H1 (cell line): Measurements from ENCODE around the gene SAPCD1. TPM values are rescaled to one million over a fixed set of nuclear protein-coding genes. Genes with fewer than 3 reads are reported as not detected.

Experiments
- ATF2 ChIP-seq: IDR thresholded peaks from 2 replicates; pipeline ENCODE4 v1.6.1; 2012; ENCODE audit warnings: low read length, inconsistent platforms
- CTCF ChIP-seq, 3 experiments: IDR thresholded peaks; 1 replicate in 2 of 3; 2 replicates in 1 of 3; pipeline versions ENCODE4 v1.5.1 to v1.6.1; 2011; ENCODE audit warnings: low read length in 3 of 3, mild to moderate bottlenecking in 3 of 3, inconsistent platforms in 2 of 3, low read depth in 1 of 3, moderate library complexity in 1 of 3; ENCODE audit not compliant: insufficient read depth in 1 of 3; ENCODE audit errors: control extremely low read depth in 1 of 3
- GTF2F1 ChIP-seq: IDR thresholded peaks from 2 replicates; pipeline ENCODE4 v1.6.1; 2012; ENCODE audit warnings: low read depth, low read length, improper control_type of control experiment, borderline replicate concordance
- HDAC6 ChIP-seq: IDR thresholded peaks from one replicate; pipeline ENCODE4 v1.7.1; 2012; ENCODE audit warnings: low read depth, mild to moderate bottlenecking, inconsistent platforms, low read length, moderate library complexity
- JUN ChIP-seq: IDR thresholded peaks from 2 replicates; pipeline ENCODE4 v1.6.1; 2011; ENCODE audit warnings: low read depth, mild to moderate bottlenecking, improper control_type of control experiment, low read length
- POLR2A ChIP-seq, 2 experiments: IDR thresholded peaks; 1 replicate in 1 of 2; 2 replicates in 1 of 2; pipeline ENCODE4 v1.6.1; 2011; ENCODE audit warnings: low read depth in 2 of 2, low read length in 2 of 2, mild to moderate bottlenecking in 2 of 2; ENCODE audit errors: control extremely low read depth in 1 of 2
- RAD21 ChIP-seq, 2 experiments: IDR thresholded peaks in 1 of 2; conservative IDR thresholded peaks in 1 of 2; 2 replicates each; pipeline ENCODE4 v1.6.1; 2011; ENCODE audit warnings: low read depth in 2 of 2, low read length in 2 of 2, improper control_type of control experiment in 1 of 2, inconsistent platforms in 1 of 2, mild to moderate bottlenecking in 1 of 2, moderate library complexity in 1 of 2
- polyA plus RNA-seq, 7 experiments: library from polyadenylated mRNA; depleted of rRNA in 3 of 7; stranded (reverse) in 5 of 7; unstranded in 2 of 7; fragments of >200 nt in 5 of 7; fragments of 200-250 nt in 2 of 7; gene quantifications; 1 replicate in 5 of 7; 2 replicates in 1 of 7; 4 replicates in 1 of 7; pipeline versions ENCODE4 v1.2.1 to v1.2.3, GENCODE V29; 2011 to 2013; ENCODE audit warnings: missing spikeins in 2 of 7, mixed read lengths in 2 of 7
- total RNA-seq: library from RNA; stranded (reverse); fragmentation: NEBNext Ultra II Directional; extraction: Animal tissue kit (Norgen Biotek cat#: 25700); gene quantifications from 2 replicates; pipeline ENCODE4 v1.2.1, GENCODE V29; 2021

The SAPCD1 gene
- total and polyA plus RNA-seq, 2 of the 8 experiments (the other 6 are each of a cell fraction or from before 2014, with no cell fraction given), result 3.1 to 5.9 TPM

GRCh38 chr6:31737991-31738979, 24.2 kb upstream of the SAPCD1 start (continued):
- TF ChIP-seq CTCF (IDR thresholded peaks at IDR 0.05; ENCODE audit: control extremely low read depth in 1 of 3, insufficient read depth in 1 of 3, low read depth in 1 of 3, low read length in 3 of 3) (peak in 2 of 3 experiments; percentile 43 to 57; a peak in 3 of 4 replicates), HDAC6 (no peak), GTF2F1 (no peak), RAD21 (IDR thresholded peaks at IDR 0.05 in 1 of 2, conservative IDR thresholded peaks at IDR 0.05 in 1 of 2; ENCODE audit: low read depth in 2 of 2, low read length in 2 of 2) (peak; percentile 63 to 65), POLR2A (IDR thresholded peaks at IDR 0.05; ENCODE audit: control extremely low read depth in 1 of 2, low read depth in 2 of 2, low read length in 2 of 2) (no peak), ATF2 (no peak), JUN (no peak)
